ENCODE data around the gene FGD4. TPM values are rescaled to one million over a fixed set of nuclear protein-coding genes. Genes with fewer than 3 reads are reported as not detected.

Gene FGD4
- total RNA-seq, 1 experiment from 2014 or later, result 37.4 TPM

- no peaks in the 10 kb centered on the region for H3K9me3 Mint-ChIP-seq (ENCODE audit: low read depth, unreplicated experiment)
- H3K4me3 Mint-ChIP-seq (ENCODE audit: low read depth, unreplicated experiment), result no peak overlapping the region
- BruUV-seq (replicated peaks), result no TSS peak
- H3K27ac Mint-ChIP-seq (ENCODE audit: unreplicated experiment), result no peak overlapping the region
- TF ChIP-seq CTCF (IDR thresholded peaks at IDR 0.05; ENCODE audit: unreplicated experiment), result no peak
- DNase-seq, result no peak
- no peaks in the 10 kb centered on the region for H3K27me3 Mint-ChIP-seq (ENCODE audit: unreplicated experiment)
- H3K36me3 Mint-ChIP-seq (ENCODE audit: insufficient read depth, unreplicated experiment), result no peaks in the 10 kb centered on the region
- CTCF ChIA-PET, result no interaction called here
- intact Hi-C loops (cut with micrococcal nuclease; ENCODE audit: unreplicated experiment), result loop anchor here (5.0 kb wide), 1 partner anchor 368 kb away; no protein-coding TSS in a partner anchor
- peaks cover 17% of the 10 kb centered on the region for H3K4me1 Mint-ChIP-seq (ENCODE audit: low read depth, unreplicated experiment)
These were observed 30.2 kb upstream of the FGD4 start for GRCh38 chr12:32369202-32369601.

- H3K4me1 Mint-ChIP-seq (ENCODE audit: low read depth, unreplicated experiment), result no peaks in the 10 kb centered on the region
- H3K4me3 Mint-ChIP-seq (ENCODE audit: low read depth, unreplicated experiment), result no peak overlapping the region
- intact Hi-C loops (cut with micrococcal nuclease; ENCODE audit: unreplicated experiment), result no loop called here
- DNase-seq, result no peak
- no peak overlapping the region for H3K27ac Mint-ChIP-seq (ENCODE audit: unreplicated experiment)
- CTCF ChIA-PET, result interaction anchor here (1.1 kb wide), 1 partner anchor 10 kb away, joined by 4 read pairs; no protein-coding TSS in a partner anchor
- no peaks in the 10 kb centered on the region for H3K27me3 Mint-ChIP-seq (ENCODE audit: unreplicated experiment)
- BruUV-seq (replicated peaks), result no TSS peak
- no peaks in the 10 kb centered on the region for H3K9me3 Mint-ChIP-seq (ENCODE audit: low read depth, unreplicated experiment)
- no peak for TF ChIP-seq CTCF (IDR thresholded peaks at IDR 0.05; ENCODE audit: unreplicated experiment)
- H3K36me3 Mint-ChIP-seq (ENCODE audit: insufficient read depth, unreplicated experiment), result no peaks in the 10 kb centered on the region
These were observed 21.9 kb upstream of the FGD4 start for GRCh38 chr12:32377344-32378055.

- no peak for DNase-seq
- no peaks in the 10 kb centered on the region for H3K27me3 Mint-ChIP-seq (ENCODE audit: unreplicated experiment)
- no peak overlapping the region for H3K27ac Mint-ChIP-seq (ENCODE audit: unreplicated experiment)
- CTCF ChIA-PET, result no interaction called here
- H3K9me3 Mint-ChIP-seq (ENCODE audit: low read depth, unreplicated experiment), result no peaks in the 10 kb centered on the region
- no peaks in the 10 kb centered on the region for H3K4me1 Mint-ChIP-seq (ENCODE audit: low read depth, unreplicated experiment)
- TF ChIP-seq CTCF (IDR thresholded peaks at IDR 0.05; ENCODE audit: unreplicated experiment), result no peak
- intact Hi-C loops (cut with micrococcal nuclease; ENCODE audit: unreplicated experiment), result no loop called here
- no peaks in the 10 kb centered on the region for H3K36me3 Mint-ChIP-seq (ENCODE audit: insufficient read depth, unreplicated experiment)
- no peak overlapping the region for H3K4me3 Mint-ChIP-seq (ENCODE audit: low read depth, unreplicated experiment)
- no TSS peak for BruUV-seq (replicated peaks)
These were observed 20.1 kb upstream of the FGD4 start for GRCh38 chr12:32379213-32379612.

GRCh38 chr12:32379667-32380066 lies 19.7 kb upstream of the FGD4 start:
- BruUV-seq (replicated peaks), result no TSS peak
- Mint-ChIP-seq H3K4me3 (ENCODE audit: low read depth, unreplicated experiment) (no peak overlapping the region), H3K4me1 (ENCODE audit: low read depth, unreplicated experiment) (no peaks in the 10 kb centered on the region), H3K36me3 (ENCODE audit: insufficient read depth, unreplicated experiment) (no peaks in the 10 kb centered on the region), H3K9me3 (ENCODE audit: low read depth, unreplicated experiment) (no peaks in the 10 kb centered on the region), H3K27ac (ENCODE audit: unreplicated experiment) (no peak overlapping the region), H3K27me3 (ENCODE audit: unreplicated experiment) (no peaks in the 10 kb centered on the region)
- no peak for DNase-seq
- TF ChIP-seq CTCF (IDR thresholded peaks at IDR 0.05; ENCODE audit: unreplicated experiment), result no peak
- intact Hi-C loops (cut with micrococcal nuclease; ENCODE audit: unreplicated experiment), result no loop called here
- CTCF ChIA-PET, result no interaction called here
